Kidney (tissue), 14 donors: ENCODE data around the gene MS4A15. TPM values are rescaled to one million over a fixed set of nuclear protein-coding genes. Genes with fewer than 3 reads are reported as not detected.

Source experiments
- DNase-seq, 5 donors: peaks; one replicate each; pipeline ENCODE4 v3.0.0-alpha.2; 2013 to 2020
- FAIRE-seq: peaks from 2 replicates; lab custom pipeline; 2012; peaks lifted over from hg19 to GRCh38; lab: Jason Lieb, UNC
- H3K27ac ChIP-seq, 2 donors: one replicate each; pipeline ENCODE4 v1.7.0; 2013; ENCODE audit warnings: low read depth in 2 of 2, low read length in 2 of 2, inconsistent platforms in 1 of 2
- H3K27me3 ChIP-seq: one replicate; pipeline ENCODE4 v1.7.1; 2013; ENCODE audit warnings: low read length, inconsistent platforms; ENCODE audit not compliant: control insufficient read depth, insufficient read depth
- H3K36me3 ChIP-seq, 3 donors: one replicate each; pipeline versions ENCODE4 v1.7.0 to v1.7.1; 2013; ENCODE audit warnings: low read length in 3 of 3, control low read depth in 1 of 3, inconsistent platforms in 1 of 3; ENCODE audit not compliant: insufficient read depth in 3 of 3, control insufficient read depth in 2 of 3
- H3K4me1 ChIP-seq, 3 donors: one replicate each; pipeline versions ENCODE4 v1.7.0 to v1.7.1; 2013; ENCODE audit warnings: low read length in 3 of 3, inconsistent platforms in 1 of 3, low read depth in 1 of 3; ENCODE audit not compliant: control insufficient read depth in 2 of 3, insufficient read depth in 2 of 3
- H3K4me3 ChIP-seq, 3 donors: one replicate each; pipeline versions ENCODE4 v1.7.0 to v1.8.1; 2013; ENCODE audit warnings: low read length in 3 of 3, control low read depth in 1 of 3, inconsistent platforms in 1 of 3
- H3K9ac ChIP-seq, 3 donors: one replicate each; pipeline versions ENCODE4 v1.7.0 to v1.7.1; 2013; ENCODE audit warnings: low read length in 3 of 3, control low read depth in 1 of 3, inconsistent platforms in 1 of 3
- H3K9me3 ChIP-seq, 3 donors: one replicate each; pipeline versions ENCODE4 v1.7.0 to v1.7.1; 2013; ENCODE audit warnings: low read length in 3 of 3, control low read depth in 1 of 3, inconsistent platforms in 1 of 3; ENCODE audit not compliant: control insufficient read depth in 2 of 3, insufficient read depth in 1 of 3
- CTCF ChIP-seq: IDR thresholded peaks from 3 replicates; pipeline ENCODE4 v1.5.1; 2012; ENCODE audit warnings: mild to moderate bottlenecking, moderate library complexity, borderline replicate concordance; ENCODE audit not compliant: insufficient read depth; ENCODE audit errors: extremely low read depth
- intact Hi-C: fragments of 100-400 bp; cut with DNase I; formaldehyde crosslinking; loops from one replicate; pipeline ENCODE4 v1.11.1; 2022
- polyA plus RNA-seq: library from polyadenylated mRNA; stranded (reverse); fragments of 350-450 nt; fragmentation: Illumina TruSeq; extraction: RNeasy Lipid Tissue Mini Kit (QIAGEN cat#74804); gene quantifications from one replicate; pipeline ENCODE4 v1.2.3, GENCODE V29; 2014; ENCODE audit warnings: low read depth, low replicate concordance; ENCODE audit not compliant: insufficient read depth
- total RNA-seq: library from RNA; stranded (reverse); fragmentation: NEBNext Ultra II Directional; extraction: Animal tissue kit (Norgen Biotek cat#: 25700); gene quantifications from one replicate; pipeline ENCODE4 v1.2.1, GENCODE V29; 2021
- donor health status: control.
- donor health status: control.
- donor health status: control.
- donor health status: control.
- donor health status: control.
- donor health status: DM: yes; HTN: yes; CAD: no.
- donor health status: Normal renal cell carcinoma (clear cell type).

Gene MS4A15
- total and polyA plus RNA-seq, 2 donors from 2014 or later = not detected

GRCh38 chr11:60719391-60719790 is 37.3 kb upstream of the MS4A15 start:
- Histone ChIP-seq H3K9me3 (peaks cover 0 to 14% (median 2%) of the 10 kb centered on the region in 3 donors), H3K27ac (no peak overlapping the region), H3K4me3 (no peak overlapping the region), H3K9ac (no peak overlapping the region), H3K27me3 (no peaks in the 10 kb centered on the region), H3K36me3 (no peaks in the 10 kb centered on the region), H3K4me1 (no peaks in the 10 kb centered on the region)
- intact Hi-C loops = no loop called here
- TF ChIP-seq CTCF = no peak
- DNase-seq = no peak
- no peak for FAIRE-seq

GRCh38 chr11:60720460-60720859 is 36.2 kb upstream of the MS4A15 start:
- peaks cover 0 to 14% (median 2%) of the 10 kb centered on the region in 3 donors for H3K9me3 ChIP-seq
- H3K27me3 ChIP-seq = no peaks in the 10 kb centered on the region
- no peaks in the 10 kb centered on the region for H3K4me1 ChIP-seq
- FAIRE-seq (no peak), DNase-seq (no peak)
- TF ChIP-seq CTCF = no peak
- no peak overlapping the region for H3K27ac ChIP-seq
- H3K36me3 ChIP-seq = no peaks in the 10 kb centered on the region
- intact Hi-C loops = no loop called here
- H3K4me3 ChIP-seq = no peak overlapping the region
- no peak overlapping the region for H3K9ac ChIP-seq

GRCh38 chr11:60724420-60724819 is 32.2 kb upstream of the MS4A15 start, which contains the start of gene MS4A18:
MS4A18 (plus strand) TSS chr11:60724720.
- Histone ChIP-seq H3K36me3 (no peaks in the 10 kb centered on the region), H3K9me3 (peaks cover 0 to 3% (median 0%) of the 10 kb centered on the region in 3 donors), H3K27me3 (no peaks in the 10 kb centered on the region), H3K4me3 (no peak within 1 kb of the TSS), H3K4me1 (no peaks in the 10 kb centered on the region), H3K9ac (no peak within 1 kb of the TSS), H3K27ac (no peak within 1 kb of the TSS)
- FAIRE-seq = no peak
- DNase-seq = no peak
- TF ChIP-seq CTCF = no peak
- intact Hi-C loops = no loop called here

GRCh38 chr11:60725592-60725991 is 31.1 kb upstream of the MS4A15 start:
- FAIRE-seq (no peak), DNase-seq (no peak)
- no peaks in the 10 kb centered on the region for H3K27me3 ChIP-seq
- intact Hi-C loops = no loop called here
- H3K27ac ChIP-seq = no peak overlapping the region
- no peaks in the 10 kb centered on the region for H3K36me3 ChIP-seq
- no peak overlapping the region for H3K4me3 ChIP-seq
- no peaks in the 10 kb centered on the region for H3K9me3 ChIP-seq
- no peak overlapping the region for H3K9ac ChIP-seq
- H3K4me1 ChIP-seq = no peaks in the 10 kb centered on the region
- no peak for TF ChIP-seq CTCF
